ENCODE results near the gene PLA2G4B.

The PLA2G4B gene

GRCh38 chr15:41887893-41888292 lies 49.2 kb downstream of the PLA2G4B start:
- DNase-seq (ENCODE audit: extremely low read depth, insufficient read length) = no peak
- TF ChIP-seq CTCF (IDR thresholded peaks at IDR 0.05; ENCODE audit: insufficient read depth, low read length, poor library complexity, severe bottlenecking) = no peak
- Histone ChIP-seq H3K4me3 (replicated peaks; ENCODE audit: low read depth, low read length) (no peak overlapping the region), H3K36me3 (ENCODE audit: control insufficient read depth, insufficient read depth, low read length) (no peaks in the 10 kb centered on the region), H3K27me3 (replicated peaks; ENCODE audit: control insufficient read depth, insufficient read depth, low read length) (no peaks in the 10 kb centered on the region)

GRCh38 chr15:41888662-41889253 lies 50.1 kb downstream of the PLA2G4B start:
- H3K4me3 ChIP-seq (replicated peaks; ENCODE audit: low read depth, low read length) = no peak overlapping the region
- no peak for DNase-seq (ENCODE audit: extremely low read depth, insufficient read length)
- H3K36me3 ChIP-seq (ENCODE audit: control insufficient read depth, insufficient read depth, low read length) = no peaks in the 10 kb centered on the region
- TF ChIP-seq CTCF (IDR thresholded peaks at IDR 0.05; ENCODE audit: insufficient read depth, low read length, poor library complexity, severe bottlenecking) = no peak
- H3K27me3 ChIP-seq (replicated peaks; ENCODE audit: control insufficient read depth, insufficient read depth, low read length) = no peaks in the 10 kb centered on the region

- no peak for TF ChIP-seq CTCF (IDR thresholded peaks at IDR 0.05; ENCODE audit: insufficient read depth, low read length, poor library complexity, severe bottlenecking)
- Histone ChIP-seq H3K36me3 (ENCODE audit: control insufficient read depth, insufficient read depth, low read length) (no peaks in the 10 kb centered on the region), H3K27me3 (replicated peaks; ENCODE audit: control insufficient read depth, insufficient read depth, low read length) (no peaks in the 10 kb centered on the region), H3K4me3 (replicated peaks; ENCODE audit: low read depth, low read length) (no peak overlapping the region)
- DNase-seq (ENCODE audit: extremely low read depth, insufficient read length) = no peak
Observed at GRCh38 chr15:41890050-41890690, 51.5 kb downstream of the PLA2G4B start.

GRCh38 chr15:41891226-41891625 lies 52.6 kb downstream of the PLA2G4B start:
- H3K27me3 ChIP-seq (replicated peaks; ENCODE audit: control insufficient read depth, insufficient read depth, low read length) = no peaks in the 10 kb centered on the region

GRCh38 chr15:41891946-41892345 lies 53.3 kb downstream of the PLA2G4B start:
- Histone ChIP-seq H3K36me3 (ENCODE audit: control insufficient read depth, insufficient read depth, low read length) (no peaks in the 10 kb centered on the region; the same call in none of the 2 replicates), H3K4me3 (replicated peaks; ENCODE audit: low read depth, low read length) (no peak overlapping the region), H3K27me3 (replicated peaks; ENCODE audit: control insufficient read depth, insufficient read depth, low read length) (no peaks in the 10 kb centered on the region)
- DNase-seq (ENCODE audit: extremely low read depth, insufficient read length) = no peak
- TF ChIP-seq CTCF (IDR thresholded peaks at IDR 0.05; ENCODE audit: insufficient read depth, low read length, poor library complexity, severe bottlenecking) = no peak

More at GRCh38 chr15:41891226-41891625, 52.6 kb downstream of the PLA2G4B start:
- DNase-seq (ENCODE audit: extremely low read depth, insufficient read length) = no peak
- no peak overlapping the region for H3K4me3 ChIP-seq (replicated peaks; ENCODE audit: low read depth, low read length)
- H3K36me3 ChIP-seq (ENCODE audit: control insufficient read depth, insufficient read depth, low read length) = no peaks in the 10 kb centered on the region; the same call in 1 of the 2 replicates
- TF ChIP-seq CTCF (IDR thresholded peaks at IDR 0.05; ENCODE audit: insufficient read depth, low read length, poor library complexity, severe bottlenecking) = no peak
